Liver (tissue), 9 donors: ENCODE results near the gene ZNF574. TPM values are rescaled to one million over a fixed set of nuclear protein-coding genes. Genes with fewer than 3 reads are reported as not detected.

ENCODE experiments used
- DNase-seq: peaks from one replicate; pipeline ENCODE4 v3.0.0-alpha.2; 2017; ENCODE audit warnings: low spot score
- H3K27ac ChIP-seq, 2 donors: one replicate each; pipeline ENCODE4 v1.7.0; 2013; ENCODE audit warnings: inconsistent platforms in 2 of 2, low read length in 2 of 2, control low read depth in 1 of 2, low read depth in 1 of 2, mild to moderate bottlenecking in 1 of 2
- H3K27me3 ChIP-seq, 4 donors: one replicate each; pipeline versions ENCODE4 v1.6.1 to v1.7.0; 2013; ENCODE audit warnings: low read length in 3 of 4, inconsistent platforms in 1 of 4, mild to moderate bottlenecking in 1 of 4, moderate library complexity in 1 of 4; ENCODE audit not compliant: control insufficient read depth in 4 of 4, insufficient read depth in 4 of 4
- H3K36me3 ChIP-seq, 4 donors: one replicate each; pipeline versions ENCODE4 v1.6.1 to v1.7.0; 2013; ENCODE audit warnings: low read length in 3 of 4, mild to moderate bottlenecking in 3 of 4, low read depth in 1 of 4, moderate library complexity in 1 of 4; ENCODE audit not compliant: control insufficient read depth in 4 of 4, insufficient read depth in 3 of 4
- H3K4me1 ChIP-seq, 4 donors: one replicate each; pipeline versions ENCODE4 v1.6.1 to v1.7.0; 2013; ENCODE audit warnings: low read length in 3 of 4, mild to moderate bottlenecking in 3 of 4, moderate library complexity in 1 of 4; ENCODE audit not compliant: control insufficient read depth in 4 of 4, insufficient read depth in 4 of 4
- H3K4me3 ChIP-seq, 3 donors: one replicate each; pipeline versions ENCODE4 v1.6.1 to v1.7.0; 2013; ENCODE audit warnings: low read length in 3 of 3, control low read depth in 1 of 3, low read depth in 1 of 3, mild to moderate bottlenecking in 1 of 3
- H3K9ac ChIP-seq, 2 donors: one replicate each; pipeline ENCODE4 v1.7.0; 2013; ENCODE audit warnings: low read length in 2 of 2, mild to moderate bottlenecking in 2 of 2, moderate library complexity in 2 of 2, control low read depth in 1 of 2, low read depth in 1 of 2
- H3K9me3 ChIP-seq, 4 donors: one replicate each; pipeline versions ENCODE4 v1.6.1 to v1.7.0; 2013; ENCODE audit warnings: low read length in 3 of 4; ENCODE audit not compliant: control insufficient read depth in 4 of 4
- ATF3 ChIP-seq: IDR thresholded peaks from 2 replicates; pipeline ENCODE4 v1.6.1; 2016; ENCODE audit warnings: antibody characterized with exemption
- EGR1 ChIP-seq, 2 donors: IDR thresholded peaks; 2 replicates each; pipeline ENCODE4 v1.6.1; 2016 to 2018; ENCODE audit warnings: antibody characterized with exemption in 2 of 2, low read depth in 2 of 2
- FOXA1 ChIP-seq: IDR thresholded peaks from 2 replicates; pipeline ENCODE4 v1.6.1; 2016; ENCODE audit warnings: antibody characterized with exemption
- FOXA2 ChIP-seq: IDR thresholded peaks from 2 replicates; pipeline ENCODE4 v1.6.1; 2016; ENCODE audit warnings: antibody characterized with exemption
- GABPA ChIP-seq, 2 donors: IDR thresholded peaks in 1 of 2; conservative IDR thresholded peaks in 1 of 2; 2 replicates each; pipeline ENCODE4 v1.6.1; 2016; ENCODE audit warnings: antibody characterized with exemption in 2 of 2, mild to moderate bottlenecking in 1 of 2, moderate library complexity in 1 of 2
- HNF4G ChIP-seq: IDR thresholded peaks from 2 replicates; pipeline ENCODE4 v1.6.1; 2016; ENCODE audit warnings: antibody characterized with exemption
- JUND ChIP-seq, 2 donors: IDR thresholded peaks; 2 replicates each; pipeline ENCODE4 v1.6.1; 2016; ENCODE audit warnings: antibody characterized with exemption in 2 of 2
- NR2F2 ChIP-seq: IDR thresholded peaks from 2 replicates; pipeline ENCODE4 v1.6.1; 2016; ENCODE audit warnings: antibody characterized with exemption
- RAD21 ChIP-seq, 2 donors: IDR thresholded peaks; 2 replicates each; pipeline ENCODE4 v1.6.1; 2016; ENCODE audit warnings: antibody characterized with exemption in 2 of 2, mild to moderate bottlenecking in 2 of 2
- REST ChIP-seq: IDR thresholded peaks from 2 replicates; pipeline ENCODE4 v1.6.1; 2016; ENCODE audit warnings: antibody characterized with exemption, mild to moderate bottlenecking
- RXRA ChIP-seq, 2 donors: IDR thresholded peaks; 2 replicates each; pipeline ENCODE4 v1.6.1; 2017 to 2018; ENCODE audit warnings: antibody characterized with exemption in 2 of 2, mild to moderate bottlenecking in 1 of 2
- SP1 ChIP-seq: IDR thresholded peaks from 2 replicates; pipeline ENCODE4 v1.6.1; 2018; ENCODE audit warnings: antibody characterized with exemption, mild to moderate bottlenecking
- TAF1 ChIP-seq: conservative IDR thresholded peaks from 2 replicates; pipeline ENCODE4 v1.6.1; 2016; ENCODE audit warnings: antibody characterized with exemption, mild to moderate bottlenecking
- YY1 ChIP-seq: IDR thresholded peaks from 2 replicates; pipeline ENCODE4 v1.6.1; 2016; ENCODE audit warnings: antibody characterized with exemption, mild to moderate bottlenecking
- ZBTB33 ChIP-seq: IDR thresholded peaks from 2 replicates; pipeline ENCODE4 v1.6.1; 2016; ENCODE audit warnings: antibody characterized with exemption
- WGBS: extraction: QIAGEN DNeasy Blood & Tissue Kit; methylation state at CpG from one replicate; pipeline ENCODE4 v1.1.7; 2013; 5-methylcytosine and 5-hydroxymethylcytosine counted together
- polyA plus RNA-seq, 2 donors: library from polyadenylated mRNA; stranded (reverse) in 1 of 2; unstranded in 1 of 2; fragments of 200-250 nt in 1 of 2; fragments of >200 nt in 1 of 2; fragmentation: Nextera tagmentation in 1 of 2; extraction: Ambion mirVana in 1 of 2; gene quantifications; one replicate each; pipeline versions ENCODE4 v1.2.1 to v1.2.3, GENCODE V29; 2013 to 2015
- total RNA-seq, 2 donors: library from RNA; depleted of rRNA; stranded (reverse); fragments of >200 nt; gene quantifications; one replicate each; pipeline ENCODE4 v1.2.3, GENCODE V29; 2014
- TF ChIP-seq, protein P1 (sequence below): fragments of 150-350 bp; IDR thresholded peaks from 2 replicates; pipeline ENCODE4 v1.5.1; 2017; ENCODE audit warnings: improper control_type of control experiment, low read depth, low read length; ENCODE audit not compliant: missing input control
- donor health status: healthy.
- donor health status: healthy.
- donor health status: healthy.
- donor health status: healthy.
- donor health status: healthy.

ZNF574 gene
- total and polyA plus RNA-seq, 4 donors = 3.3 to 7.4 (median 6.5) TPM

DNA sequence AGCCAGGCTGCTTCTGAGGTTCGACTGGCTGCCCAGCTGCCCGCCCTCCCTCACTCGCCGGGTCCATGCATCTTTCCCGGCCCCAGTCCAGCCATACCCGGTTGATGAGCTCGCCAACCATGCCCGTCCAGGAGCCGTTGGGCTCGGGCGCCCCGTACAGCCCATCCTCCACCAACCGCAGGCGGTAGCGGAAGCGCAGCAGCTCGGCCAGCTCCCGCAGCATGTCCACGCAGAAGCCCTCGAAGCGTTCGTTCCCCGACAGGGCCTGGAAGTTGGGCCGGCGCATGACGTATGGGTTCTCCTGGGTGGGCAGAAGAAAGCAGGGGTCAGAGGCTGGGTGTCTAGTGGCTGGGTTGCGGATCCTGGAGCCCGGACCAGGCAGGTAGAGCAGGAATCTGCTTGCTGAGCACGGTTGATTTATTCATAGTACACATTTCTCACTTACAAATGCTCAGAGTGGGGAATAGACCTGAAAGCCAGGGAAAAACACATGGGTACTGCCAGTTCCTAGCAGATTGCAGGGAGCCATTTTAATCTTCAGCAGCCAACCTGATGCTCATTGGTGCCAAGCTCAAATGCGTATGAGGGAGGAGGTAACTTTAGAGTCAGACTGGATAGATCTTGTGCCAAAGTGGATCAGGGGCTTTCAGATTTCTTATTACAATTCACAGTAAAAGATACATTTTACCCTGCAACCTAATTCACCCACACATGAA lies 33.4 kb upstream of the ZNF574 start:
- H3K9me3 ChIP-seq = no peaks in the 10 kb centered on the region
- 91% methylated on average over 30 of the region's 30 CpGs for WGBS
- DNase-seq = no peak
- H3K27ac ChIP-seq = no peak overlapping the region
- H3K36me3 ChIP-seq = no peaks in the 10 kb centered on the region
- no peak overlapping the region for H3K4me3 ChIP-seq
- H3K4me1 ChIP-seq = no peaks in the 10 kb centered on the region
- TF ChIP-seq SP1 (no peak), TAF1 (no peak), FOXA1 (no peak), ZBTB33 (no peak), JUND (IDR thresholded peaks at IDR 0.05) (no peak), EGR1 (IDR thresholded peaks at IDR 0.05; ENCODE audit: low read depth in 2 of 2) (no peak), FOXA2 (no peak), RXRA (IDR thresholded peaks at IDR 0.05) (no peak), REST (no peak), RAD21 (IDR thresholded peaks at IDR 0.05) (no peak), ATF3 (no peak), YY1 (no peak), GABPA (IDR thresholded peaks at IDR 0.05 in 1 of 2, conservative IDR thresholded peaks at IDR 0.05 in 1 of 2) (no peak), HNF4G (no peak)
- TF ChIP-seq, protein P1, sequence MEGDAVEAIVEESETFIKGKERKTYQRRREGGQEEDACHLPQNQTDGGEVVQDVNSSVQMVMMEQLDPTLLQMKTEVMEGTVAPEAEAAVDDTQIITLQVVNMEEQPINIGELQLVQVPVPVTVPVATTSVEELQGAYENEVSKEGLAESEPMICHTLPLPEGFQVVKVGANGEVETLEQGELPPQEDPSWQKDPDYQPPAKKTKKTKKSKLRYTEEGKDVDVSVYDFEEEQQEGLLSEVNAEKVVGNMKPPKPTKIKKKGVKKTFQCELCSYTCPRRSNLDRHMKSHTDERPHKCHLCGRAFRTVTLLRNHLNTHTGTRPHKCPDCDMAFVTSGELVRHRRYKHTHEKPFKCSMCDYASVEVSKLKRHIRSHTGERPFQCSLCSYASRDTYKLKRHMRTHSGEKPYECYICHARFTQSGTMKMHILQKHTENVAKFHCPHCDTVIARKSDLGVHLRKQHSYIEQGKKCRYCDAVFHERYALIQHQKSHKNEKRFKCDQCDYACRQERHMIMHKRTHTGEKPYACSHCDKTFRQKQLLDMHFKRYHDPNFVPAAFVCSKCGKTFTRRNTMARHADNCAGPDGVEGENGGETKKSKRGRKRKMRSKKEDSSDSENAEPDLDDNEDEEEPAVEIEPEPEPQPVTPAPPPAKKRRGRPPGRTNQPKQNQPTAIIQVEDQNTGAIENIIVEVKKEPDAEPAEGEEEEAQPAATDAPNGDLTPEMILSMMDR = no peak
- H3K27me3 ChIP-seq = no peaks in the 10 kb centered on the region
- no peak overlapping the region for H3K9ac ChIP-seq

DNA sequence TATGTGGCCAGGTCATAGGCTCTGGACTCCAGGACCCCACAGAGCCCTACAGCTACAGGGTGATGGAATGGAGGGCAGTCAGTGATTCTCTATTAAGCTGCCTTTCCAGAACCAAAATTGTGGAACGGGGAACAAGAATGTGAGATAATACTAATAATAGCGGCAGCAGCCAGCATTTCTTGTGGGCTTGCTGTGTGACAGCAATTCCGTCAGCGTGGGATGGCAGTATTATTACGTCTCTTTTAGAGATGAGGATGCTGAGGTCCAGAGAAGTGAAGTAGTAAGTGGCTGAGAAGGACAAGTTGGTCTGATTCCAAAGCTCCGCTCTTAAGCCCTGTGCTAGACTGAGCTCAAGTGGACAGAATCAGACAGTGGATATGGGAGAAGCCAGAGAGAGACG lies 30.4 kb upstream of the ZNF574 start:
- H3K4me1 ChIP-seq = peaks cover 0 to 7% (median 2%) of the 10 kb centered on the region in 4 donors
- H3K9ac ChIP-seq = no peak overlapping the region
- no peaks in the 10 kb centered on the region for H3K27me3 ChIP-seq
- 79% methylated on average over 7 of the region's 7 CpGs for WGBS
- H3K36me3 ChIP-seq = no peaks in the 10 kb centered on the region
- H3K27ac ChIP-seq = no peak overlapping the region
- H3K9me3 ChIP-seq = no peaks in the 10 kb centered on the region
- DNase-seq = no peak
- no peak overlapping the region for H3K4me3 ChIP-seq
- TF ChIP-seq FOXA2 (no peak), EGR1 (IDR thresholded peaks at IDR 0.05; ENCODE audit: low read depth in 2 of 2) (no peak), NR2F2 (no peak), REST (no peak), RAD21 (IDR thresholded peaks at IDR 0.05) (no peak), YY1 (no peak), RXRA (IDR thresholded peaks at IDR 0.05) (no peak), HNF4G (no peak), ATF3 (no peak)
- TF ChIP-seq, protein P1 = no peak
